GM21528 (cell line): ENCODE results near the gene ZNF507.
"Not testable (repeated sequence)": the region's sequence is repeated elsewhere in the genome, so short reads cannot be mapped to it uniquely, and the experiment has no call there.

Source experiments
- ATAC-seq: cut with Tn5 transposase; IDR thresholded peaks from one replicate; pipeline ENCODE4 v1.9.1; 2021; ENCODE audit warnings: mild to moderate bottlenecking, moderate library complexity; ENCODE audit not compliant: unreplicated experiment, low FRiP score

ZNF507 gene

GRCh38 chr19:32367063-32367462 is 21.7 kb downstream of the ZNF507 start:
- no peak for ATAC-seq

- no peak for ATAC-seq
Observed at GRCh38 chr19:32367948-32368536, 22.6 kb downstream of the ZNF507 start.

GRCh38 chr19:32368787-32369186 is 23.4 kb downstream of the ZNF507 start:
- no peak for ATAC-seq

GRCh38 chr19:32372726-32373517 is 27.5 kb downstream of the ZNF507 start:
- no peak for ATAC-seq

- no peak for ATAC-seq
Observed at GRCh38 chr19:32373585-32374295, 28.3 kb downstream of the ZNF507 start.

GRCh38 chr19:32374362-32374761 is 29.0 kb downstream of the ZNF507 start:
- ATAC-seq: not testable (repeated sequence)

GRCh38 chr19:32377088-32377487 is 31.7 kb downstream of the ZNF507 start:
- ATAC-seq: not testable (repeated sequence)

GRCh38 chr19:32380269-32380668 is 34.9 kb downstream of the ZNF507 start:
- no peak for ATAC-seq

GRCh38 chr19:32387701-32388392 is 42.4 kb downstream of the ZNF507 start:
- ATAC-seq: no peak

- ATAC-seq: no peak
Observed at GRCh38 chr19:32388393-32388855, 43.0 kb downstream of the ZNF507 start.

GRCh38 chr19:32392901-32393300 is 47.5 kb downstream of the ZNF507 start:
- ATAC-seq: no peak

GRCh38 chr19:32396046-32396652 is 50.7 kb downstream of the ZNF507 start:
- ATAC-seq: no peak

GRCh38 chr19:32397671-32398101 is 52.3 kb downstream of the ZNF507 start:
- no peak for ATAC-seq

- no peak for ATAC-seq
Observed at GRCh38 chr19:32401992-32402391, 56.6 kb downstream of the ZNF507 start.

GRCh38 chr19:32403291-32403995 is 58.0 kb downstream of the ZNF507 start:
- no peak for ATAC-seq

GRCh38 chr19:32404213-32404932 is 59.0 kb downstream of the ZNF507 start:
- ATAC-seq: no peak

GRCh38 chr19:32404933-32405430 is 59.6 kb downstream of the ZNF507 start:
- ATAC-seq: peak; percentile 20

GRCh38 chr19:32405431-32406160 is 60.2 kb downstream of the ZNF507 start, which contains the start of gene DPY19L3:
Gene DPY19L3, plus strand, starts transcription at chr19:32405770. Its CDS starts 2,484 bp downstream, at chr19:32408254.
- peak; percentile 95 for ATAC-seq
